ENCODE data around the gene TMEM131.
A peak's percentile ranks its signal among the peaks of the same experiment; 100 is the strongest.

The TMEM131 gene

DNA sequence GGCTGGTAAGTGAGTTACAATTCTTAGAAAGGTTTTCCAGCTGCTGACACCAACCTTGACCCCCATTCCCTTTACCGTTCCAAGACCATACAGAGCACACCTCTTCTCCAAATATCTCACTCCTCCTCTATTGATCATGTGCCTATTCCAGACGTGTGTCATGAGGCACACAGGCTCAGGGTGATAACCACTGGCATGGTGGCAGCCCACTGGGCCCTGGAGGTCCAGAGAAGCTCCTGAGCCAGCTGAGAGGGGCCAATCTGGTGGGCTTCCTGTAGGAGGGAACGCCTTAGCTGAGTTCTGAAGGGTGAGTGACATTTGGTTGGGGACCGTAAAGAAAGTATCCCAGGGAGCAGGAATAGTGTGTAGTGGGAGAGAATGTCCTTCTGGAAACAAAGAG, 254.1 kb downstream of the TMEM131 start:
- no CpG with 5 or more reads among the region's 4 CpGs for WGBS (ENCODE audit: insufficient coverage, insufficient read length)

DNA sequence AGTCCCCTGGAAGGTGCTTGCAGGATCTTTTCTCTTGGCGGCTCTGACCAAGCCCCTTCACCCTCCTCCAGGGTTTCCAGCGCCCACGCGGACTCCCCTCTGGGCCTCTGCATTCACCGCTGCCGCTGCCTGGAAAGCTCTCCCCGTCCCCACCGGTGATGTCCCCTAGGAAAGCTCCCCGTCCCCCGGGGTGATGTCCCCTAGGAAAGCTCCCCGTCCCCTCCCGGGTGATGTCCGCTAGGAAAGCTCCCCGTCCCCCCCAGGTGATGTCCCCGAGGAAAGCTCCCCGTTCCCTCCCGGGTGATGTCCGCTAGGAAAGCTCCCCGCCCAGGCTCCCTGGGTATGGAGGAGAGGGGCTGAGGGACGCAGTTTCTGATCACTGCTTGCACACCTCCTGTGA, 254.5 kb downstream of the TMEM131 start:
- H3K27ac ChIP-seq (ENCODE audit: low read length), result no peak overlapping the region
- no peaks in the 10 kb centered on the region for H3K27me3 ChIP-seq (ENCODE audit: control insufficient read depth, insufficient read depth, low read length)
- no CpG with 5 or more reads among the region's 20 CpGs for WGBS (ENCODE audit: insufficient coverage, insufficient read length)
- H3K36me3 ChIP-seq (ENCODE audit: control insufficient read depth, insufficient read depth, low read length), result no peaks in the 10 kb centered on the region
- no peaks in the 10 kb centered on the region for H3K9me3 ChIP-seq (ENCODE audit: control insufficient read depth, insufficient read depth, low read length)
- H3K4me3 ChIP-seq (ENCODE audit: low read length), result no peak overlapping the region
- no peak for DNase-seq (ENCODE audit: low read depth, low spot score)
- peaks cover 1% of the 10 kb centered on the region; the same call in 1 of the 2 replicates for H3K4me1 ChIP-seq (ENCODE audit: control insufficient read depth, insufficient read depth, low read length)

More for the DNA sequence above, 254.1 kb downstream of the TMEM131 start:
- no peak for DNase-seq (ENCODE audit: low read depth, low spot score)
- Histone ChIP-seq H3K36me3 (ENCODE audit: control insufficient read depth, insufficient read depth, low read length) (no peaks in the 10 kb centered on the region), H3K27ac (ENCODE audit: low read length) (no peak overlapping the region), H3K4me3 (ENCODE audit: low read length) (no peak overlapping the region), H3K4me1 (ENCODE audit: control insufficient read depth, insufficient read depth, low read length) (peaks cover 1% of the 10 kb centered on the region; the same call in 1 of the 2 replicates), H3K9me3 (ENCODE audit: control insufficient read depth, insufficient read depth, low read length) (no peaks in the 10 kb centered on the region), H3K27me3 (ENCODE audit: control insufficient read depth, insufficient read depth, low read length) (no peaks in the 10 kb centered on the region)

DNA sequence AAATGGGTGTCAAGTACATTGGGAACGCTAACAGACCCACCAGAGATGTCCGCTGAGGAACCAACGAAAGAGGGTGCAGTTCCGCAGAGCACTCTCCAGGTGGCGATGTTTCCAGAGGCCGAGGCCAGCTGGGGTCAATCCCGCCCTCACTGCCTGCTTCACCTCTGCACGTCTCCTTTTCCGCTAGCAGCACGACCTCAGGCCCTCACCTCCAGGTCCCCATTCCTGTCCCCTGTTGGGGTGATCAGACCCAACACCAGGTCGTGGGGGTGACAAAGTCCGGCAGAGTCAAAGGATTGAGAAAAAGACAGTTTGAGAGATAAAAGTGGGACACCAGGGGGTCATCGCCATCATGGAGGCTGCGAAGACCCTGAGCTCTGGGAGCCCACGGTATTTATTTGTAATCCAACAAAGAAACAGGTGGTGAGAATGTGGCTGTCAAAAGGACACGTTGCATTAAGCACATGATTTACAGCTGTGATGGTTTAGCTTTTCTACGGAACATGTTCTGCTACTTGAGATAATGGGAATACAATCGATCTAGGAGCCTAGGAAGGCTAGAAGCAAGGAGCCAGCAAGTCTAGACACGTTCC, 255.1 kb downstream of the TMEM131 start:
- Histone ChIP-seq H3K4me1 (ENCODE audit: control insufficient read depth, insufficient read depth, low read length) (peaks cover 1% of the 10 kb centered on the region; the same call in 1 of the 2 replicates), H3K27me3 (ENCODE audit: control insufficient read depth, insufficient read depth, low read length) (no peaks in the 10 kb centered on the region), H3K27ac (ENCODE audit: low read length) (no peak overlapping the region), H3K4me3 (ENCODE audit: low read length) (no peak overlapping the region), H3K36me3 (ENCODE audit: control insufficient read depth, insufficient read depth, low read length) (no peaks in the 10 kb centered on the region), H3K9me3 (ENCODE audit: control insufficient read depth, insufficient read depth, low read length) (no peaks in the 10 kb centered on the region)
- DNase-seq (ENCODE audit: low read depth, low spot score), result peak; percentile 70
- WGBS (ENCODE audit: insufficient coverage, insufficient read length), result no CpG with 5 or more reads among the region's 19 CpGs

- no peaks in the 10 kb centered on the region for H3K9me3 ChIP-seq (ENCODE audit: control insufficient read depth, insufficient read depth, low read length)
- H3K27ac ChIP-seq (ENCODE audit: low read length), result no peak overlapping the region
- no peaks in the 10 kb centered on the region for H3K27me3 ChIP-seq (ENCODE audit: control insufficient read depth, insufficient read depth, low read length)
- no peak for DNase-seq (ENCODE audit: low read depth, low spot score)
- peaks cover 1% of the 10 kb centered on the region; the same call in 1 of the 2 replicates for H3K4me1 ChIP-seq (ENCODE audit: control insufficient read depth, insufficient read depth, low read length)
- WGBS (ENCODE audit: insufficient coverage, insufficient read length), result no CpG with 5 or more reads among the region's 5 CpGs
- no peak overlapping the region for H3K4me3 ChIP-seq (ENCODE audit: low read length)
- no peaks in the 10 kb centered on the region for H3K36me3 ChIP-seq (ENCODE audit: control insufficient read depth, insufficient read depth, low read length)
Measured at GRCh38 chr2:97739893-97740245, 255.9 kb downstream of the TMEM131 start.

DNA sequence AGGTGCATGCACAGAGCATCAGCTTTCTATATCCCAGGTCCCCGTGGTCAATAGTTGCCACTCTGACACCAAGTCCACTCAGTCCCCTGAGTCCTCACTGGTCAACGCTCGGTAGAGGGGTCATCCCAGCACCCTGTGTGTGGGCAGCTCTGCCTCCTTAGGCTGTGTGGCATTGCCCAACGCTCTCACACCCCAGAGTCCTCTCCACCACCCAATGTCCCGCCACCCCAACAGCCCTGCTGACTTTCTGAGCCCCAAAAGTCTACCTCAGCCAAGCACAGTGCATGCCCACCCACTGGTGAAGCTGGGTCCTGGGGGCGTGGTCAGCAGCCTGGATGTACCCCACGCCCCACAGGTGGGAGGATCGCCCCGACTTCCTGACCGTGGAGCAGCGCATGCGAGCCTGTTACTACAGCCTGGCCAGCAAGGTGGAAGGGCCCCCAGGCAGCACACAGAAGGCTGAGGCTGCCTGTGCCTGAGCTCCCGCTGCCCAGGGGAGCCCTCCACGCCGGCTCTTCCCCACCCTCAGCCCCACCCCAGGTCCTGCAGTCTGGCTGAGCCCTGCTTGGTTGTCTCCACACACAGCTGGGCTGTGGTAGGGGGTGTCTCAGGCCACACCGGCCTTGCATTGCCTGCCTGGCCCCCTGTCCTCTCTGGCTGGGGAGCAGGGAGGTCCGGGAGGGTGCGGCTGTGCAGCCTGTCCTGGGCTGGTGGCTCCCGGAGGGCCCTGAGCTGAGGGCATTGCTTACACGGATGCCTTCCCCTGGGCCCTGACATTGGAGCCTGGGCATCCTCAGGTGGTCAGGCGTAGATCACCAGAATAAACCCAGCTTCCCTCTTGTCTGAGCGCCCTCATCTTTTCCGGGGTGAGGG, 256.5 kb downstream of the TMEM131 start:
- H3K9me3 ChIP-seq (ENCODE audit: control insufficient read depth, insufficient read depth, low read length), result no peaks in the 10 kb centered on the region
- H3K36me3 ChIP-seq (ENCODE audit: control insufficient read depth, insufficient read depth, low read length), result no peaks in the 10 kb centered on the region
- WGBS (ENCODE audit: insufficient coverage, insufficient read length), result no CpG with 5 or more reads among the region's 23 CpGs
- H3K27me3 ChIP-seq (ENCODE audit: control insufficient read depth, insufficient read depth, low read length), result no peaks in the 10 kb centered on the region
- no peak for DNase-seq (ENCODE audit: low read depth, low spot score)
- H3K27ac ChIP-seq (ENCODE audit: low read length), result no peak overlapping the region
- peaks cover 1% of the 10 kb centered on the region; the same call in 1 of the 2 replicates for H3K4me1 ChIP-seq (ENCODE audit: control insufficient read depth, insufficient read depth, low read length)
- H3K4me3 ChIP-seq (ENCODE audit: low read length), result no peak overlapping the region

DNA sequence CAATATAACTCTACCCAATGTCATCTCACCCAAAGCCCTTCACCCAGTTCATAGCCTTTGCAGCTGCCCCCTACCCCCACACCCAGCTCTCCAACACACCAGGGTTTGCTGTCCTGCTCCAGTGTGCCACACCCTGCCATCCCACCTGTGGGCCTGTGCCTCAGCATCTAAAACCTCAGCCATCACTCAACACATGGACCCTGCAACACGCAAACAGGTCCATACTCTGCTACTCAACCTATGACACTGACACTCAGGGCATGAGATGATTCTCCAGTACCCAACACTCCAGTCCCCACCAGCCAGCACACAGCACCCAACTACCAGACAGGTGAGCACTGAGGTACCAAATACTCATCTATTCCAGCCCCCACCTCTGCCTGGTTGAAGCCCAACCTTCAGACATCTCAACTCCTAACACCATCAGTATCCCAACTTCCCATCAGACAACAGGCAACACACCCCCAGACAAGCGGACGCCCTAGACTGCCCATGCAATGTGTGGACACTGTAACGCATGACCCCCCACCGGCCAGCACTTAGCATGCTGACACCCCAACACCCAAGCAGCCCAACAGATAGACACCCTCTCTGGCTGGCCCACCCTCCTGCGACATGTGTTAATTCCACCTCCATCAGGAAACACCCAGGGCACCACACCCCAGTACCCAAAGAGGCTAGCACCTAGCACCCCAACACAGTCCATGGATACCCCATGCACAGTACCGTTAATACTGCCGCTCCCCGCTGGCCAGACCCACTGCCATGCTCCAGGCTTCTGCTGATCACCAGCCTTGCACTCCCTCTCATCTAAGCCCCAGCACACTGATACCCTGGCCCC, 257.3 kb downstream of the TMEM131 start:
- Histone ChIP-seq H3K27me3 (ENCODE audit: control insufficient read depth, insufficient read depth, low read length) (no peaks in the 10 kb centered on the region), H3K4me1 (ENCODE audit: control insufficient read depth, insufficient read depth, low read length) (peaks cover 1% of the 10 kb centered on the region; the same call in 1 of the 2 replicates), H3K9me3 (ENCODE audit: control insufficient read depth, insufficient read depth, low read length) (no peaks in the 10 kb centered on the region), H3K36me3 (ENCODE audit: control insufficient read depth, insufficient read depth, low read length) (no peaks in the 10 kb centered on the region), H3K27ac (ENCODE audit: low read length) (no peak overlapping the region), H3K4me3 (ENCODE audit: low read length) (no peak overlapping the region)
- DNase-seq (ENCODE audit: low read depth, low spot score), result no peak
- WGBS (ENCODE audit: insufficient coverage, insufficient read length), result no CpG with 5 or more reads among the region's 9 CpGs

- DNase-seq (ENCODE audit: low read depth, low spot score), result no peak
- Histone ChIP-seq H3K36me3 (ENCODE audit: control insufficient read depth, insufficient read depth, low read length) (no peaks in the 10 kb centered on the region), H3K4me1 (ENCODE audit: control insufficient read depth, insufficient read depth, low read length) (peaks cover 1% of the 10 kb centered on the region; the same call in 1 of the 2 replicates), H3K9me3 (ENCODE audit: control insufficient read depth, insufficient read depth, low read length) (no peaks in the 10 kb centered on the region), H3K27ac (ENCODE audit: low read length) (no peak overlapping the region), H3K27me3 (ENCODE audit: control insufficient read depth, insufficient read depth, low read length) (no peaks in the 10 kb centered on the region), H3K4me3 (ENCODE audit: low read length) (no peak overlapping the region)
- WGBS (ENCODE audit: insufficient coverage, insufficient read length), result no CpG with 5 or more reads among the region's 32 CpGs
Measured at GRCh38 chr2:97737421-97738178, 258.1 kb downstream of the TMEM131 start.

DNA sequence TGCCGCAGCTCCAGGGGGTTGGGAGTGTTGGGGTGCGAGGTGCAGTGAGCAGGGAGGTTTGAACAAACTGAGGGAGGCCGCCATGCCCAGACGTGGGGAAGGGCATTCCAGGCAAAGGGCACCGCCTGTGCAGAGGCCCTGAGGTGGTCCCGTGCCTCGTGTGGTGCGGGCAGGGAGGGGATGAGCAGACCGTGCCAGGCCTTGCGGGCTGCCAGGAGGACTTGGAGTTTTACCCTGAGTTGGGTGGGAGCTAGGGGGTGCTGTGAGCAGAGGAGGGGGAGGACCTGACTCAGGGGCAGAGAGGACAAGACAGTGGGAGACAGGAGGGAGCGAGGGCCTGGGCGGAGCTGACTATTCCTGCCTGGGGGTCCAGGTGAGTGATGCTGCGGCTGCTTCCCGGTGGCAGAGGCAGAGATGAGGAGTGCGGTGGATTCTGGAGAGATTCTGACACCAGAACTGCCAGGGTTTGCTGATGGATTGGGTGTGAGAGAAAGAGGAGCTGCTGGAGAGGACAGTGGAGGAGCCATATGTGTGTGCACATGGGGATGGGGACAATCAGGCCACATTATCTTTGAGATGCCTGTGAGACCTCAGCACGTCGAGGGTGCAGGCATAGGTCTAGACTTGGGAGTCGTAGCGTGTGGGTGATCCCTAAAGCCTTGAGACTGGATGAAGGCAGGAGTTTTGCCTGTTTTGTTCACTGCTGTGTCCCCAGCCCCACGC, 259.0 kb downstream of the TMEM131 start:
- H3K4me3 ChIP-seq (ENCODE audit: low read length), result no peak overlapping the region; the same call in 1 of the 2 replicates
- H3K27me3 ChIP-seq (ENCODE audit: control insufficient read depth, insufficient read depth, low read length), result no peaks in the 10 kb centered on the region
- no peaks in the 10 kb centered on the region for H3K36me3 ChIP-seq (ENCODE audit: control insufficient read depth, insufficient read depth, low read length)
- no peaks in the 10 kb centered on the region; the same call in 1 of the 2 replicates for H3K4me1 ChIP-seq (ENCODE audit: control insufficient read depth, insufficient read depth, low read length)
- no peak for DNase-seq (ENCODE audit: low read depth, low spot score)
- H3K9me3 ChIP-seq (ENCODE audit: control insufficient read depth, insufficient read depth, low read length), result no peaks in the 10 kb centered on the region
- WGBS (ENCODE audit: insufficient coverage, insufficient read length), result no CpG with 5 or more reads among the region's 20 CpGs
- no peak overlapping the region for H3K27ac ChIP-seq (ENCODE audit: low read length)

- Histone ChIP-seq H3K4me1 (ENCODE audit: control insufficient read depth, insufficient read depth, low read length) (no peaks in the 10 kb centered on the region; the same call in 1 of the 2 replicates), H3K36me3 (ENCODE audit: control insufficient read depth, insufficient read depth, low read length) (no peaks in the 10 kb centered on the region), H3K9me3 (ENCODE audit: control insufficient read depth, insufficient read depth, low read length) (no peaks in the 10 kb centered on the region), H3K4me3 (ENCODE audit: low read length) (no peak overlapping the region), H3K27ac (ENCODE audit: low read length) (no peak overlapping the region), H3K27me3 (ENCODE audit: control insufficient read depth, insufficient read depth, low read length) (no peaks in the 10 kb centered on the region)
- no peak for DNase-seq (ENCODE audit: low read depth, low spot score)
- no CpG with 5 or more reads among the region's 4 CpGs for WGBS (ENCODE audit: insufficient coverage, insufficient read length)
Measured at GRCh38 chr2:97736185-97736584, 259.6 kb downstream of the TMEM131 start.

Data from iPS DF 6.9 (cell line).